Mesenteric fat pad (tissue), 1 donor: Measurements from ENCODE around the gene PTP4A1. TPM values are rescaled to one million over a fixed set of nuclear protein-coding genes. Genes with fewer than 3 reads are reported as not detected.
A peak's percentile ranks its signal among the peaks of the same experiment; 100 is the strongest.

ENCODE experiments used
- DNase-seq: peaks from one replicate; pipeline ENCODE4 v3.0.0-alpha.2; 2020; ENCODE audit warnings: low spot score
- total RNA-seq: library from RNA; stranded (reverse); fragmentation: NEBNext Ultra II Directional; extraction: Animal tissue kit (Norgen Biotek cat#: 25700); gene quantifications from one replicate; pipeline ENCODE4 v1.2.1, GENCODE V29; 2021
- donor health status: DM: yes; HTN: yes; CAD: no.

Gene PTP4A1
- total RNA-seq, 1 donor from 2014 or later: 34.3 TPM

GRCh38 chr6:63554782-63555181, 17.5 kb upstream of the PTP4A1 start:
- DNase-seq: no peak

GRCh38 chr6:63556369-63556768, 15.9 kb upstream of the PTP4A1 start:
- no peak for DNase-seq

GRCh38 chr6:63558278-63558677, 14.0 kb upstream of the PTP4A1 start:
- DNase-seq: no peak

GRCh38 chr6:63560801-63561287, 11.4 kb upstream of the PTP4A1 start:
- DNase-seq: no peak

- no peak for DNase-seq
Measured at GRCh38 chr6:63561288-63561687, 11.0 kb upstream of the PTP4A1 start.

- no peak for DNase-seq
Measured at GRCh38 chr6:63563235-63563634, 9.0 kb upstream of the PTP4A1 start.

GRCh38 chr6:63565058-63565726, 7.1 kb upstream of the PTP4A1 start:
- DNase-seq: no peak

- DNase-seq: no peak
Measured at GRCh38 chr6:63565727-63566596, 6.3 kb upstream of the PTP4A1 start.

- no peak for DNase-seq
Measured at GRCh38 chr6:63567966-63568365, 4.3 kb upstream of the PTP4A1 start.

GRCh38 chr6:63571361-63572043, 778 bp upstream of the PTP4A1 start:
- DNase-seq: no peak

GRCh38 chr6:63572747-63573075, 431 bp downstream of the PTP4A1 start:
- DNase-seq: no peak

GRCh38 chr6:63573076-63573898, 1.0 kb downstream of the PTP4A1 start:
- peak; percentile 92 for DNase-seq

GRCh38 chr6:63573899-63574553, 1.7 kb downstream of the PTP4A1 start:
- DNase-seq: no peak

GRCh38 chr6:63574554-63574900, 2.2 kb downstream of the PTP4A1 start:
- DNase-seq: no peak

GRCh38 chr6:63576147-63576772, 4.0 kb downstream of the PTP4A1 start:
- no peak for DNase-seq

- DNase-seq: no peak
Measured at GRCh38 chr6:63576985-63577712, 4.9 kb downstream of the PTP4A1 start.

GRCh38 chr6:63578757-63579156, 6.5 kb downstream of the PTP4A1 start:
- DNase-seq: no peak

- no peak for DNase-seq
Measured at GRCh38 chr6:63579937-63580703, 7.8 kb downstream of the PTP4A1 start.

GRCh38 chr6:63580704-63580961, 8.4 kb downstream of the PTP4A1 start:
- no peak for DNase-seq
